ENCODE data around the gene FBXL16. TPM values are rescaled to one million over a fixed set of nuclear protein-coding genes. Genes with fewer than 3 reads are reported as not detected.

The FBXL16 gene
- total and polyA plus RNA-seq, 9 of the 15 experiments (the other 6 are each of a cell fraction or from before 2014, with no cell fraction given) = 0.21 to 8.2 (median 1.7) TPM

DNA sequence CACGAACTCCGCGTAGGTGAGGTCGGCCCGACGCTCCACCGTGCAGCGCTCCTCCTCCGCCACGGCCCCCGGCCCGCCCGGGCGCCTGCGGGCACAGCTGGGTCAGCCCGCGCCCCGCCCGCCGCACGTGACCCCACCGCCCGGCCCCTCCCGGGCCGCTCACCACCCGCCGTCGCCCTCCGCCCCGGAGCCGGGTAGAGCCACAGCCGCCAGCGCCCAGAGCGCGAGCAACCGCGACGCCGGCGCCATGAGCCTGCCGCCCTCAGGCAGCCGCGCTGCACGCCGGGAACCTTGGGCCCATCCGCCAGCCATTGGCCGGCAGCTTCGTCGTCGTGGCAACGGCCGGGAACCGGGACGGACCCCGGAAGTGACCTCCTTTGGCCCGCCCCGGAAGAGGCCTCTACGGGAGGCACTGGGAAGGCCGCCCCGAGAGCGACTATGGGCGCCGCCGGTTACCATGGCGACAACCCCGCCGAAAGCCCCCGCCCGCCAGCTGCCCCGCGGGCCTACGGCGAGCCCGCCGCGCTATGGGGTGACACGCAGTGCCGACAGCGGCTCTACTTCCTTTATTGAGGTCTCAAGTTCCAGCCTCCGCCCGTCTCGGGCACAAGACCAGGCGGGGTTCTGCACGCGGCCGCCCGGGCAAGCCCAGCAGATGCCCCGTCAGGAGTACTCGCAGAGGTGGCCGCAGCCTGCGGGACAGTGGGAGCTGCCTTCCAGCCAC, 21.4 kb downstream of the FBXL16 start, which contains the start of gene JMJD8 (continued):
- TF ChIP-seq HCFC1 (IDR thresholded peaks at IDR 0.05; ENCODE audit: low read depth, low read length) (peak; percentile 71), SP2 (IDR thresholded peaks at IDR 0.05; ENCODE audit: extremely low read depth, low read depth, low read length, poor library complexity, severe bottlenecking) (peak; percentile 54), POLR2H (tag; IDR thresholded peaks at IDR 0.05; ENCODE audit: low read depth) (peak; percentile 67; the same call in 1 of the 2 replicates), MXI1 (IDR thresholded peaks at IDR 0.05; ENCODE audit: low read depth, low read length) (peak; percentile 94), GATAD2A (IDR thresholded peaks at IDR 0.05) (0 out of 2 replicates have a peak, but pooled peaks have one; percentile 24), CHD1 (IDR thresholded peaks at IDR 0.05; ENCODE audit: low read length) (peak; percentile 26), CXXC5 (CRISPR knock-in tag; IDR thresholded peaks at IDR 0.05) (peak; percentile 72), CBFA2T2 (conservative IDR thresholded peaks at IDR 0.05) (no peak), SRSF7 (optimal IDR thresholded peaks at IDR 0.05; ENCODE audit: low read depth, low read length) (no peak), CBFA2T3 (IDR thresholded peaks at IDR 0.05) (no peak), GATAD2B (IDR thresholded peaks at IDR 0.05; ENCODE audit: borderline replicate concordance) (peak; percentile 90), RB1 (IDR thresholded peaks at IDR 0.05; ENCODE audit: low read depth) (peak; percentile 79), ZC3H11A (IDR thresholded peaks at IDR 0.05; ENCODE audit: low read depth, low read length) (no peak), SP1 (CRISPR knock-in tag; IDR thresholded peaks at IDR 0.05) (peak; percentile 87), SMAD1 (IDR thresholded peaks at IDR 0.05; ENCODE audit: low read depth, low read length, partially characterized antibody) (no peak), SUPT5H (IDR thresholded peaks at IDR 0.05) (peak; percentile 25), ZC3H8 (IDR thresholded peaks at IDR 0.05) (no peak), CBX1 (IDR thresholded peaks at IDR 0.05; ENCODE audit: low read depth) (peak; percentile 20; the same call in 1 of the 2 replicates), NFATC3 (IDR thresholded peaks at IDR 0.05) (no peak)
- TF ChIP-seq, protein P1, sequence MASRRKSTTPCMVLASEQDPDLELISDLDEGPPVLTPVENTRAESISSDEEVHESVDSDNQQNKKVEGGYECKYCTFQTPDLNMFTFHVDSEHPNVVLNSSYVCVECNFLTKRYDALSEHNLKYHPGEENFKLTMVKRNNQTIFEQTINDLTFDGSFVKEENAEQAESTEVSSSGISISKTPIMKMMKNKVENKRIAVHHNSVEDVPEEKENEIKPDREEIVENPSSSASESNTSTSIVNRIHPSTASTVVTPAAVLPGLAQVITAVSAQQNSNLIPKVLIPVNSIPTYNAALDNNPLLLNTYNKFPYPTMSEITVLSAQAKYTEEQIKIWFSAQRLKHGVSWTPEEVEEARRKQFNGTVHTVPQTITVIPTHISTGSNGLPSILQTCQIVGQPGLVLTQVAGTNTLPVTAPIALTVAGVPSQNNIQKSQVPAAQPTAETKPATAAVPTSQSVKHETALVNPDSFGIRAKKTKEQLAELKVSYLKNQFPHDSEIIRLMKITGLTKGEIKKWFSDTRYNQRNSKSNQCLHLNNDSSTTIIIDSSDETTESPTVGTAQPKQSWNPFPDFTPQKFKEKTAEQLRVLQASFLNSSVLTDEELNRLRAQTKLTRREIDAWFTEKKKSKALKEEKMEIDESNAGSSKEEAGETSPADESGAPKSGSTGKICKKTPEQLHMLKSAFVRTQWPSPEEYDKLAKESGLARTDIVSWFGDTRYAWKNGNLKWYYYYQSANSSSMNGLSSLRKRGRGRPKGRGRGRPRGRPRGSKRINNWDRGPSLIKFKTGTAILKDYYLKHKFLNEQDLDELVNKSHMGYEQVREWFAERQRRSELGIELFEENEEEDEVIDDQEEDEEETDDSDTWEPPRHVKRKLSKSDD (conservative IDR thresholded peaks at IDR 0.05; ENCODE audit: low read length) = 0 out of 2 replicates have a peak, but pooled peaks have one; percentile 40
- TF ChIP-seq, protein P2, sequence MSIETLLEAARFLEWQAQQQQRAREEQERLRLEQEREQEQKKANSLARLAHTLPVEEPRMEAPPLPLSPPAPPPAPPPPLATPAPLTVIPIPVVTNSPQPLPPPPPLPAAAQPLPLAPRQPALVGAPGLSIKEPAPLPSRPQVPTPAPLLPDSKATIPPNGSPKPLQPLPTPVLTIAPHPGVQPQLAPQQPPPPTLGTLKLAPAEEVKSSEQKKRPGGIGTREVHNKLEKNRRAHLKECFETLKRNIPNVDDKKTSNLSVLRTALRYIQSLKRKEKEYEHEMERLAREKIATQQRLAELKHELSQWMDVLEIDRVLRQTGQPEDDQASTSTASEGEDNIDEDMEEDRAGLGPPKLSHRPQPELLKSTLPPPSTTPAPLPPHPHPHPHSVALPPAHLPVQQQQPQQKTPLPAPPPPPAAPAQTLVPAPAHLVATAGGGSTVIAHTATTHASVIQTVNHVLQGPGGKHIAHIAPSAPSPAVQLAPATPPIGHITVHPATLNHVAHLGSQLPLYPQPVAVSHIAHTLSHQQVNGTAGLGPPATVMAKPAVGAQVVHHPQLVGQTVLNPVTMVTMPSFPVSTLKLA (conservative IDR thresholded peaks at IDR 0.05) = peak in 1 of 2 experiments; percentile 71; a peak in 3 of 4 replicates
- TF ChIP-seq, protein P3, sequence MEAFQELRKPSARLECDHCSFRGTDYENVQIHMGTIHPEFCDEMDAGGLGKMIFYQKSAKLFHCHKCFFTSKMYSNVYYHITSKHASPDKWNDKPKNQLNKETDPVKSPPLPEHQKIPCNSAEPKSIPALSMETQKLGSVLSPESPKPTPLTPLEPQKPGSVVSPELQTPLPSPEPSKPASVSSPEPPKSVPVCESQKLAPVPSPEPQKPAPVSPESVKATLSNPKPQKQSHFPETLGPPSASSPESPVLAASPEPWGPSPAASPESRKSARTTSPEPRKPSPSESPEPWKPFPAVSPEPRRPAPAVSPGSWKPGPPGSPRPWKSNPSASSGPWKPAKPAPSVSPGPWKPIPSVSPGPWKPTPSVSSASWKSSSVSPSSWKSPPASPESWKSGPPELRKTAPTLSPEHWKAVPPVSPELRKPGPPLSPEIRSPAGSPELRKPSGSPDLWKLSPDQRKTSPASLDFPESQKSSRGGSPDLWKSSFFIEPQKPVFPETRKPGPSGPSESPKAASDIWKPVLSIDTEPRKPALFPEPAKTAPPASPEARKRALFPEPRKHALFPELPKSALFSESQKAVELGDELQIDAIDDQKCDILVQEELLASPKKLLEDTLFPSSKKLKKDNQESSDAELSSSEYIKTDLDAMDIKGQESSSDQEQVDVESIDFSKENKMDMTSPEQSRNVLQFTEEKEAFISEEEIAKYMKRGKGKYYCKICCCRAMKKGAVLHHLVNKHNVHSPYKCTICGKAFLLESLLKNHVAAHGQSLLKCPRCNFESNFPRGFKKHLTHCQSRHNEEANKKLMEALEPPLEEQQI (IDR thresholded peaks at IDR 0.05) = no peak
- TF ChIP-seq, protein P4, sequence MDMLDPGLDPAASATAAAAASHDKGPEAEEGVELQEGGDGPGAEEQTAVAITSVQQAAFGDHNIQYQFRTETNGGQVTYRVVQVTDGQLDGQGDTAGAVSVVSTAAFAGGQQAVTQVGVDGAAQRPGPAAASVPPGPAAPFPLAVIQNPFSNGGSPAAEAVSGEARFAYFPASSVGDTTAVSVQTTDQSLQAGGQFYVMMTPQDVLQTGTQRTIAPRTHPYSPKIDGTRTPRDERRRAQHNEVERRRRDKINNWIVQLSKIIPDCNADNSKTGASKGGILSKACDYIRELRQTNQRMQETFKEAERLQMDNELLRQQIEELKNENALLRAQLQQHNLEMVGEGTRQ (CRISPR knock-in tag; IDR thresholded peaks at IDR 0.05) = 0 out of 2 replicates have a peak, but pooled peaks have one; percentile 3

Measured in K562 (cell line).